ENCODE measurements around the gene PRSS33.

DNA sequence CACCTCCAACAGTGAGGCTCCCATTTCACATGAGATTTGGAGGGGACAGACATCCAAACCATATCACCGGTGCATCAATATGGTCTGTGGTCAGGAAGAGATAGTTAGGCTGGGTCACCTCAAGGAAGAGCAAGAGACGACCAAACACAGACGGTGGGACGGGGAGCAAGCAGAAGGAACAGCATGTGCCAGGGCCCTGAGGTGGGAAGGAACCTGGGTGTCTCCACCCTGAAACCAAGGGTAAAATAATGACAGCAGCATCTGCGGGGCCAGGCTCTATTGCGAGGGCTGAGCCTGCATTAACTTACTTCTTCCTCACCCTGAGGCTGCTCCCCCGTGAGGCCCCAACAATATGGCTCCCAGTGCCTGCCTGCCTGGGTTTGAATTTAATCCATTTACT, 20.8 kb upstream of the PRSS33 start:
- TF ChIP-seq CTCF (IDR thresholded peaks at IDR 0.05) (no peak), POLR2A (IDR thresholded peaks at IDR 0.05) (no peak), EP300 (IDR thresholded peaks at IDR 0.05) (no peak)
